ENCODE measurements around the gene PPIG.
"Not testable (repeated sequence)": the region's sequence is repeated elsewhere in the genome, so short reads cannot be mapped to it uniquely, and the experiment has no call there.

PPIG gene

GRCh38 chr2:169598982-169599381, 14.8 kb downstream of the PPIG start:
- DNase-seq: no peak

GRCh38 chr2:169599568-169599967, 15.4 kb downstream of the PPIG start:
- DNase-seq: no peak

GRCh38 chr2:169609264-169609663, 25.1 kb downstream of the PPIG start:
- DNase-seq: no peak

GRCh38 chr2:169613876-169614275, 29.7 kb downstream of the PPIG start:
- no peak for DNase-seq

GRCh38 chr2:169615982-169616381, 31.8 kb downstream of the PPIG start:
- not testable (repeated sequence) for DNase-seq

GRCh38 chr2:169619946-169620345, 35.8 kb downstream of the PPIG start:
- DNase-seq: no peak

GRCh38 chr2:169620509-169620908, 36.4 kb downstream of the PPIG start:
- DNase-seq: no peak

- no peak for DNase-seq
These were observed 39.1 kb downstream of the PPIG start for GRCh38 chr2:169623235-169623634.

- no peak for DNase-seq
These were observed 41.6 kb downstream of the PPIG start for GRCh38 chr2:169625781-169626180.

GRCh38 chr2:169636440-169637097, 52.4 kb downstream of the PPIG start:
- DNase-seq: no peak

GRCh38 chr2:169637620-169638019, 53.5 kb downstream of the PPIG start:
- DNase-seq: no peak

GRCh38 chr2:169640104-169640503, 56.0 kb downstream of the PPIG start:
- DNase-seq: no peak

GRCh38 chr2:169641464-169641863, 57.3 kb downstream of the PPIG start:
- no peak for DNase-seq

GRCh38 chr2:169644173-169644572, 60.0 kb downstream of the PPIG start:
- DNase-seq: no peak

- DNase-seq: no peak
These were observed 63.3 kb downstream of the PPIG start for GRCh38 chr2:169647496-169647895.

GRCh38 chr2:169649278-169649677, 65.1 kb downstream of the PPIG start:
- no peak for DNase-seq

GRCh38 chr2:169653636-169654035, 69.5 kb downstream of the PPIG start:
- DNase-seq: no peak

- DNase-seq: no peak
These were observed 72.0 kb downstream of the PPIG start for GRCh38 chr2:169656164-169656563.

GRCh38 chr2:169658877-169659276, 74.7 kb downstream of the PPIG start:
- no peak for DNase-seq

GRCh38 chr2:169659320-169659719, 75.2 kb downstream of the PPIG start:
- no peak for DNase-seq

- no peak for DNase-seq
These were observed 77.1 kb downstream of the PPIG start for GRCh38 chr2:169661265-169661664.

GRCh38 chr2:169662744-169663143, 78.6 kb downstream of the PPIG start:
- DNase-seq: no peak

GRCh38 chr2:169663247-169663646, 79.1 kb downstream of the PPIG start:
- no peak for DNase-seq

- no peak for DNase-seq
These were observed 80.4 kb downstream of the PPIG start for GRCh38 chr2:169664600-169664977.
